Ureter (tissue), 1 donor: ENCODE data around the gene NCKAP5L. TPM values are rescaled to one million over a fixed set of nuclear protein-coding genes. Genes with fewer than 3 reads are reported as not detected.

ENCODE experiments used
- DNase-seq: peaks from one replicate; pipeline ENCODE4 v3.0.0-alpha.2; 2020; ENCODE audit warnings: low spot score
- total RNA-seq: library from RNA; stranded (reverse); gene quantifications from one replicate; pipeline ENCODE4 v1.2.4, GENCODE V29; 2023
- donor health status: DM: yes; HTN: yes; CAD: no.

Gene NCKAP5L
- total RNA-seq, 1 donor from 2014 or later: 24.0 TPM

GRCh38 chr12:49824895-49825294 is 3.3 kb downstream of the NCKAP5L start:
- DNase-seq: no peak

DNA sequence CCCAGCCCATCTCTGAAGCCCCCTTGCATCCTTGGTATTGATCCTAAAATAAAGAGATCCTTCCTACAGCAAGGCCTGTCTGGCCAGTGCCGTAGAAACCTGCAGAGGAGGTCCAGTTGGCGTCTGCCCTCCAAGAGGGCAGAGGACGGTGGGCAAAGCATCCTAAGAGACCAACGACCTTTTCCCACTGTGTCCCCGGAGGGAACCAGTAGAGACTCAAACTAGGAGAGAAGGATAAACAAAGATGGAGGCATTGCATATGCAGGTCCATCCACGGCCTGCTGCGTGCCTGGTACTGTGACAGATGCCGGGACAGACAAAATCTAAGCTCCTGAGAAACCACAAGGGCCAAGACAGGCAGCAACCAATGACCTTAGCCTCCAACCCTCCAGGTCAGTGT is 3.8 kb downstream of the NCKAP5L start:
- no peak for DNase-seq

DNA sequence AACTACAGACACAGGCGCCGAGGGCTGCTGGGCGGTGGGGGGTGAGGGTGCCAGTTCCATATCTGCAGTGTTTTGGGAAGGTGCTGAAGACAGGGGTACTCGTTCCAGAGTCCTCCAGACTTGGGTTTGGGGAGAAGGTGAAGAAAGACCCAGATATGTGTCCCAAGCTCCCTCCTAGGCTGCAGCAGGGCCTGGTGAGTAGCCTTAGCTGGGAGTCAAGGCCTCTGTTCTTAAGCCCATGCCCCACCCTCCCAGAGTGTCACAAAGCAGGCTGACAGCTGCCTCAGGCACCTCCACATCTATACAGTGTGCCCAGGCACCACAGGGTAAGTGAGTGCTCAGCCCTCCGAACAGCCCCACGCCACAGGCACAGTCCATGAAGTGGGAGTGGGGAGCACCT is 4.3 kb downstream of the NCKAP5L start:
- DNase-seq: no peak

DNA sequence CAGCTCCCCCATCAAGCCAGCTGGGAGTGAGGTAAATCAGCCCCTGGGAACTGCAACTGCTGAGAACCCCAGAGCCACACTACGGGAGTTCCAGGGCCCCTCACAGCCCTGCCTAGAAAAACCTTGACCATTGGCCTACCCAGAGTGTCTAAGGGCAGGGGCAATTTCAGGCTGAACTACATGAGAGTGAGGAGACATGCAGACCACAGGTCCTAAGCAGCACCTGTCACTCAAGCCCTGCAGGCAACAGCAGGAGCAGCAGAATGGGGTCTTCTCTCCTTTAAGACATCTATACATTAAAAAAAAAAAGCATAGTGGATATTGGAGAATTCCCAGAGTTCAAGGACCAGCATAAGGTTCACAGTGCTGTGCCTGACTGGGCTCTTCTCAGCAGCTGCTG is 4.9 kb downstream of the NCKAP5L start:
- DNase-seq: no peak

DNA sequence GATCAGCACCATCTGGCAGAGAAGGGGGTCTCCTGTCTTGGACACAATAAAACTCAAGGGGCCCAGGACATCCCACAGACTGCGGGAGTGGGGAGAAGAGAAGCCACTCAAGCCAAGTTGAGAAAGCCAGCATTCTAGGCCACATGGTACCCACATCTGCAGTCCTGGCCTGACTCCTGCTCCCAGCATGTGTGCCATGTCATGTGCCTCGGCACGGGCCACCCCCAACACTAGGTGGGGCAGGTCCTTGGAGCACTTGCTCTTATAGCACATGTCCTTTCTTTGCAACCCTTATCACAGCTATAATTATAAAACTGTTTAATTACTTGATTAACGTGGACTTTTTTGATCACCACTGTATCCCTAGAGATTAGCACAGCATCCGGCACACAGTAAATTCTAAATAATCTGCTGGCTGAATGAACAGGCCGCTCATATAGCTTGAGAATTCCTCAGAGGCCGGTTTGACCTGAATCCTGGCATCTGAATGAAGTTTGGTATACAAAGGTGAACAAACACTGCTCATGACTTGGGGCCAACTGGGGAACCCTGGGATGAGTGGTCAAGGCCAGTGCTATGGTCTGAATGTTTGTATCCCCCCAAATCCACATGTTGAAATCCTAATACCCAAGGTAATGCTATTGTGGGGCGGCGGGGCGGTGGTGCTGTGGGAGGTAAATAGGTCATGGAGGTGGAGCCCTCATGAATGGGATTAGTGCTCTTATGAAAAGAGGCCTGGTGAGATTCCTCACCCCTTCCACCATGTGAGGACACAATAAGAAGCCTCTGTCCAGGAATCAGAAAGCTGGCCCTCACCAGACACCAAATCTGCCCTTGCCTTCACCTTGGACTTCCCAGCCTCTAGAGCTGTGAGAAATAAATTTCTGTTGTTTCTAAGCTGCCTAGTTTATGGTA is 6.6 kb downstream of the NCKAP5L start:
- no peak for DNase-seq

GRCh38 chr12:49819786-49820185 is 8.4 kb downstream of the NCKAP5L start:
- DNase-seq: no peak

GRCh38 chr12:49818241-49818895 is 9.8 kb downstream of the NCKAP5L start:
- no peak for DNase-seq

DNA sequence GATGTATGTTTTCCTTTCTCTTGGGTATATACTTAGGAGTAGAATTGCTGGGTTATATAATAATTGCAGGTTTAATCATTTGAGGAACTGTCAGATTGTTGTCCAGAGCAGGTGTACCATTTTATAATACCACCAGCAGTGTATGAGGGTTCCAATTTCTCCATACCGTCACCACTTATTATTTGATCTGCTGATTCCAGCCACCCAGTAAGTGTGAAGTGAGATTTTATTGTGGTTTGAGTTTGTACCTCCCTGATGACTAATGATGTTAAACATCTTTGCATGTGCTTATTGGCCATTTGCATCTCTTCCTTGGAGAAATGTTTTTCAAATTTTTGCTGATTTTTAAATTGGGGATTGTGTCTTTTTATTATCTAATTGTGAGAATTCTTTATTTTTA is 15.1 kb downstream of the NCKAP5L start:
- no peak for DNase-seq

DNA sequence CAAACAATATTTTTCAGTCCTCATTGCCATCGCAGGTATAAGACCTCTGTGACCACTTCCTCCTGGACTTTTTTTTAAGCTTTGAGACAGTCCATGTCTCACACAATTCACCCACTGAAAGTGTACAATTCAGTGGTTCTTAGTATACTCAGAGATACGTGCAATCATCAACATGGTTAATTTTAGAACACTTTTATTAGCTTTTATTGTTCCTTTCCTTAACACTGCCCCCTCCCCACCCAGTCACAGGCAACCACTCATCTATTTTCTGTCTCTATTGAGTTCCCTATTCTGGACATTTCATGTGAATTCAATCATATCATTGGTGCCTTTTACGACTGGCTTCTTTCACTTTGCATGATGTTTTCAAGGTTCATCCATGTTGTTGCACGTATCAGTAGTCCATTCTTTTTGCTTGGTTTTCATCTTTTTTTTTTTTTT is 16.2 kb downstream of the NCKAP5L start:
- no peak for DNase-seq

- no peak for DNase-seq
These were observed 17.1 kb downstream of the NCKAP5L start for GRCh38 chr12:49811136-49811535.

DNA sequence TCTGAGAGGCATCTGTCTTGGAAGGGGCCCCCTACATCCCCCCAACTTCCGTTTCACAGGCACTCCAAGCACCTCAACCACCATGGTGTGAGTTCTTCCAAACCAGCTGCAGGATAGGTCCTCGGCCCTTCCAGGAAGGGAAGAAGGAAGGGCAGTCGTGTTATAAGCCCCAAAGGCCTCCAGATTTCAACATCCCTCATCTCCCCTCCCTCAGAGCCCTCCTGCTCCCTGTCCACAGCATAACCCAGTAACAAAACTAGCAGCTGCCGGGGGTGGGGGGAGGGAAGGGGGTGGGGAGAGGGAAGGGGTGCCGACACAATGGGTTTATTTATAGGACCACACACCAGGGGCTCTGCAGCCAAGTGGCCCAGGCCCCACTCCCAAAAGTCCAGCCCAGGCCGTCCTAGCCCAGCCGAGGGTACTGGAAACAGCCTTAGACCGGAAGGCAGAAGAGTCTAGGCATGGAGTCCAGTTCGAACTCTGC is 18.3 kb downstream of the NCKAP5L start:
- DNase-seq: no peak

- DNase-seq: no peak
These were observed 18.8 kb downstream of the NCKAP5L start for GRCh38 chr12:49809381-49809905.

DNA sequence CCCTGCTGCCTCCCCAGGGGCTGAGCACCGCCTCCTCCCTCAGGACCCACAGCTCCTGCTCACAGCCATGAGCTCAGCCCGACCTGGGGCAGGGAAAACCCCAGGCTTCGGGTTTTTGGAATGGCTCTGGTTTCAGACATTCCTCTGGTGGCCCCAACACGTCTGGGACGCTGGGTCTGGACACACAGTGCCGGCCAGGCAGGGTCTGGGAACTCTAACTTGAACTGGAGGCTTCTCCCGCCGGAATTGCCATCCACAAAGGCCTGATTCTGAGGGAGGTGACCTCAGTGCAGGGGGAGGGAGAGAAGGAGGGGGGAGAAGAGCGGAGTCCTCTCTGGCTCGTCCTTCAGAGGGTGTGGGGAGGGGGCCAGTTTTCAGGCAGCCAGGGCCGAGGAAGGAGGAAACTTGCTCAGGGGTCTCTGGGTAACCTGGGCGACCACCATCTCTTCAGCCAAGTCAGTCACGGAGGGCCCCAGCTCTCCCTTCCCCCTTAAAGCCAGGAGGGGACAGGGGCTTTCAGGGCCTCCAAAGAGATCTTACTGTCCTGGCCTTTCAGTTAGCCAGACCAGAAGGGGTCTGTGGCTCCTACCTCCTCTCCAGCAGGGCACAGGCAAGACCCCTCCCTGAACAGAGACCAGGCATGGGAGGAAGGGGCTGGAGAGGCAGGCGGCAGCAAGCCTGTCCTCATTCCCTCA is 19.4 kb downstream of the NCKAP5L start:
- DNase-seq: no peak

DNA sequence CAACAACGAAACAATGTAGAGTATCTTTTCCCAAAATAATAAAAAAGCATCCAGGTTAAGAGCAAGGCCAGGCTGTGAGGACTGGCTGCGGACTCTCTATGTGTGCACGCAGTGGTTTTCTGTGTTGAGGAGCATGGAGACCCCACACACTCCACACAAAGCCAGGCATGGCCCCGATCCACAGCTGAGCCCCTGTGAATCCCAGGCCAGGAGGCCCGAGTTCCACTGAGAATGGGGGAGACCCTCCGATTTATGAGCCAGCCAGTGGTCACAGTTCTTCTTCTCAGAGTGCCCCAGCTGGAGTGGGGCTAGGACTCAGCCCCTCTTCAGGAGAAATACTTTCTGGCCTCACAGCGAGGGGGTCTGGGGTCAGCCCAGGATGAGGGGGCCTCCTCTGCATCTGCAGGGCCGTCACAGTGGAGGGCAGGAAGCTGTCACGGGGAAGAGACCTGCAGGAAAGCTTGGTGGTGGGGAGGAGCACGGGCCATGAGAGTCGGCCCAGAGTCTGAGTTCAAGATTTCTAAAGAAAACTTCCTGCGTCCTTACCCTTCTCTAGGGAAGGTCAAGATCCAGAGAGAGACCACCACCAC is 20.1 kb downstream of the NCKAP5L start:
- DNase-seq: no peak

DNA sequence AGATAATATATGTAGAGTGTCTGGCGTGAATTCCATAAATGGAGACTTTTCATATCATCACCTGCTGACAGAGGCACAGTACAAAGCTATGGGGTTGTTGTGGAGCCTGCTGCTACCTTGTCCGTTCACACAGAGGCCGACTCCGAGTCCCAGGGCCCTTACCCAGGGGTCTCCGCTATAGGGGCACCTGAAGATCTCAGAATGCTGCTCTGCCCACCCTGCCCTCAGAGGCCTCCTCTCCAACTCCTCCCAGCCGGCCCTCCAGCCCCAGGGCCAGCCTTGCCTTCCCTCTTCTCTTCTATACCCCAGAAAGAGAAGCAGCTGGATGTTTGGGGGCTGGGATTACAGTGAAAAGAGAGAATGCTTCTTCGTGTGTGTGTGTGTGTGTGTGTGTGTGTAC is 21.3 kb downstream of the NCKAP5L start:
- DNase-seq: no peak

DNA sequence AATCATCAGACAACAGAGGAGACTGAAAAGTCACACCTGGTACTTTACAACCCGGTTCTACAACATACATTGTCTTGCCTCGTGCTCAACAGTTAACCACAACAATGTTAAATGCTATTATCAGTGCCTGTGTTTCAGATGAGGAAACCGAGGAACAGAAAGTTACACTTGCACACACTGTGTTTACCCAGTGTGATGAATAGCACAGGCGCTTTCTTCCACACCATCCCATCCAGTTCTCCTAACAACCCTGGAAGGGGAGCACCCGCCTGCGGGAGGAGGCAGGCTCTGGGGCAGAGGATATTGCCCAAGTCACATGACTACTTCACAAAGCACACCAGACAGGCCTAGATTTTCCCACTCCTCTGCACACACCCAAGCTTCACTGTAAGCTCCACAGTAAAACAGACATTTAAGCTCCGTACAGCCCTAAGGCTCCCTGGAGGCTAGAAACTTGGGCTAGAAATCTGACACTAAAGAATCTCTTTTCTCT is 21.8 kb downstream of the NCKAP5L start:
- DNase-seq: no peak

GRCh38 chr12:49805409-49805808 is 22.8 kb downstream of the NCKAP5L start:
- no peak for DNase-seq

GRCh38 chr12:49804821-49805220 is 23.4 kb downstream of the NCKAP5L start:
- no peak for DNase-seq

DNA sequence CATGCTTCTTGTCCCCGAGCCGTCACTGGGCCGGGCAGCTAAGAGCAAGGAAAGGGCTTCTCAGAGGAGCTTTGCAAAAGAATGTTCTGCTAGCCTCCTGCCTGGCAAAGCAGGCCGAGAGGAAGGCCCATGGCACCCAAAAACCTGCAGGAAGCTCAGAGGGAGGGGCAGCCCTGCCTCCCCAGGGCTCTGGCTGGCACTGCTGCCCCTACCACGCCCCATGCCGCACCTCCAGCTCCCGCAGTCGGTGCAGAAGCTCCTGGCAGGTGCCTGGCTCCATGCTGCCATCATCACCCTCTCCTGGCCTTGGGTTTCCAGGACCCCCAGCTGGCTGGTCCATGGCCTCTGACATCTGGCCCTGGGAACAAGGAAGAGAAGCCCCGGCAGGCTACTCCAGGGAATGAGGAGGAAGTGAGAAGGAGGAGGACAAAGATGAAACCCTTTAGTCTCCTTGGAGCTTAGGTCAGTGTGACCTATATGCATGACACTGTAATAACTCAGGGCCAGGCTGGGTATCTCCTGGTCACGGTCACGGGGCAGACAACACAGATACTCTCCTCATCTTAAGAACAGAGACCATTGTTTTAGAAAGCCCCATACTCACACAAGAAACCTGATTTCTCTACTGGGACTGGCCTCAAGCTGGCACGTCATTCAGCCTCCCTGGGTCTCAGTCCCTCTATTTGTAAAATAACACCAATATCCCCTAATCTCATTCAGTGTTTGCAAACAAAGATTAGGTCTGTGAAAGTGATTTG is 24.3 kb downstream of the NCKAP5L start:
- no peak for DNase-seq

DNA sequence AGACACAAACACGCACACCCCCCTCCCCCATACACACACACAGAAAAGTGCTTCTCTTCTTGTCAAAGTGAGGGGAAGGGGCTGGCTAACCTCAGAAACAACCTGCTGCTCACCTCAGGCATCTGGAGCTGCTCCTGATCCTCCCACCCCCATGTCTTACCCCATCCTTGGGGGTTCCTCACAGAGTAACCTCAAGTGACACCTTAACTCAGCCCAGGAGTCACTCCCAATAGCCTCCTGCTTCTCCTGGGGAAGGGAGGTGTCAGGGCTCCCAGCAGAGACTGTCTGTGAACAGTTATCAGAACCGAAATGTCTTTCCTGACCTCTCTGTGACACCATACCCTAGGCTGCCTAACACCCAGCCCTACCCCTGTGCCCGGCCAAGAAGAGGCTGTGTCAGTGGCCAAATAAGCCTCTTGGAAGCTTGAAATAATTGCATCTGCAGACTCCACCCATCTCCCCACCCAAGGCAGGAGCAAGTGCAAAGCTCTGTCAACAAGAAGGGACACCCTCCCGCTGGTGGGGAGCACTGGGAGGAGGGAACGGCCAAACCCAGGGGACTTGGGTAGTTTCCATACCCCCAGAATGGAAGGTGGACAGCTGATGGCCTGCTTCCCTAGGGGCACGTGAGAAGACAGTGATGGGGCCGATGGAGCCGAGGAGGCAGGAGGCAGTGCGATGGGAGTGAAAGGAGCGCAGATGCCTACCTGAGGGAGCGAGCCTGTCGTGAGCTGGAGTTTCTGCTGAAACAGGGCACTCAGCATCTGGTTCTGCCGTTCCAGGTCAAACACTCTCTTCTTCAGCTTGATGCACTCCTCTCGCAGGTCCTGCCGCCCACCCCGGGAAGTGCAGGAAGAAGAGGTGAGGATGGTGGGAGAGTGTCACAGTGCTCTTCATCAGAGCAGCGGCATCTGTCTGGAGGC is 26.8 kb downstream of the NCKAP5L start:
- DNase-seq: no peak
